Stimulated activated CD4-positive, alpha-beta T cell treated with anti-CD3 and anti-CD28 coated beads, Interleukin-1b, Interleukin-23, amount 100 ng/mL, for 1 hour (primary cell): ENCODE measurements around the gene ZNF282.
"Not testable (repeated sequence)": the region's sequence is repeated elsewhere in the genome, so short reads cannot be mapped to it uniquely, and the experiment has no call there.

Experiments
- DNase-seq, 2 donors: peaks; one replicate each; pipeline ENCODE4 v3.0.0-alpha.2; 2020; ENCODE audit warnings: low read depth in 2 of 2

Gene ZNF282

DNA sequence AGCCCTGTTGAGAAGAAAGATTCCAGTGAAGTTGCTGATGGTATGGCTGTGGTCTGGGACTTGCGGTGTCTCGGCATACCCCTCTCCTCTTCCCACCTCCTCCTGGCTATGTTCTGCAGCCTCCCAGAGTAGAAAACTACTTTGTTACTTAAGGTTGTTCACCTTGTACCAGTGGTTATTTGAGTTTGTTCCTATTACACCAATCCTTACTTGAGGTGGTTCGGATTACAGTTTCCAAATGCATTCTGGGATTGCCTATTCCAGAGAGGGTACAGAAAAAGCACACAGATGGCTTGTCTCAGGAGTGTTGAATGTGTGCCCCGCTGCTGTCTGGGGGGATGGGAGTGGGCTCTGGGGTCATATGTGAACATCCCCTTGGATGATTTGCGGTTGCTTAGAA is 59.8 kb downstream of the ZNF282 start:
- no peak for DNase-seq

GRCh38 chr7:149256568-149256967 is 61.2 kb downstream of the ZNF282 start:
- DNase-seq, result no peak

GRCh38 chr7:149257146-149257545 is 61.8 kb downstream of the ZNF282 start:
- no peak for DNase-seq

DNA sequence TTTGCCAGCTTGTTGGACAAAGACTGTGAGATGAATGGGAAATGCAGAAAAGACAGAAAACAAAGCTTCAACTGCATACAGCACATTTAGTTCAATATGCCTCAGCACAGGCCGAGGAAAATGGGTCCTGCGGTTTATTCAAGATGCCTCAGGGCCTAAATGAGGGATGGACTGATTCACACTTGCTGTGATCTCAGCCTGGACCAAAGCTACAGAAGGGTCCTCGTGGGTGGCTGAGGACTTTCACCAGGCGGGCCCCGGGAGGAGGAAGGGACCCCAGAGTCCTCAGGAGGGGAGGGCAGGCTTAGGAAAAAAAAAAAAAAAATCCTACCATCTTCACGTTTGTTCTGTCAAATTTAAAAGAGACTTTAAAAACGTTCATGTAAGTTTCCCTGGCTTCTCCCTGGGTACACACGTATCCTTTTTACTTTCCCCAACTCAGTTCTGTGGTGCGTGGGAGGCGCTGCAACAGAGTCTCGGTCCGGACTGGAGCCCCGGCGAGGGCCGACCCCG is 66.0 kb downstream of the ZNF282 start:
- no peak for DNase-seq

GRCh38 chr7:149261829-149262617 is 66.7 kb downstream of the ZNF282 start, which contains the start of gene ZNF783:
Gene ZNF783 (plus strand): TSS chr7:149262196. CDS start chr7:149262334, 138 bp downstream.
- DNase-seq, result peak; percentile 68

DNA sequence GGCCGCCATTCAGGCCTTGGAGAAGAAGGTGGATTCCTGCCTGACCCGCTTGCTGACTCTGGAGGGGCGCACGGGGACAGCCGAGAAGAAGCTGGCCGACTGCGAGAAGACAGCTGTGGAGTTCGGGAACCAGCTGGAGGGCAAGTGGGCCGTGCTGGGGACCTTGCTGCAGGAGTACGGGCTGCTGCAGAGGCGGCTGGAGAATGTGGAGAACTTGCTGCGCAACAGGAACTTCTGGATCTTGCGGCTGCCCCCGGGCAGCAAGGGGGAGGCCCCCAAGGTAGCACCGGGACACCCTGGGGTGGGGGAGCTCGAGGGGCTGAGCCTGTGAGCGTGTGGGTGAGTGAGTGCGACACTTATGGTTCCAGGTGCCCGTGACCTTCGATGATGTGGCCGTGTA is 71.1 kb downstream of the ZNF282 start:
- no peak for DNase-seq

- no peak for DNase-seq
Observed at GRCh38 chr7:149267733-149268132, 72.4 kb downstream of the ZNF282 start.

- DNase-seq, result not testable (repeated sequence)
Observed at GRCh38 chr7:149274424-149274823, 79.1 kb downstream of the ZNF282 start.
